Neural cell (in vitro differentiated cells): ENCODE results near the gene RFC2. TPM values are rescaled to one million over a fixed set of nuclear protein-coding genes. Genes with fewer than 3 reads are reported as not detected.
"Not testable (repeated sequence)": the region's sequence is repeated elsewhere in the genome, so short reads cannot be mapped to it uniquely, and the experiment has no call there.

Experiments
- H2AFZ ChIP-seq: fragments of 200-600, 300-800 bp; sonication (generic), shearing (Covaris generic); 2 replicates; pipeline ENCODE4 v1.6.0; 2014; ENCODE audit warnings: low read depth, mild to moderate bottlenecking, antibody characterized with exemption, low read length, moderate library complexity
- H3F3A ChIP-seq: fragments of 200-600 bp; shearing (Covaris generic); 2 replicates; pipeline ENCODE4 v1.6.1; 2016; ENCODE audit warnings: mild to moderate bottlenecking, moderate library complexity, mixed read lengths, antibody characterized with exemption, low read length; ENCODE audit not compliant: insufficient read depth, poor library complexity, severe bottlenecking
- H3K27ac ChIP-seq: fragments of 200-600, 300-800 bp; sonication (generic), shearing (Covaris generic); 2 replicates; pipeline ENCODE4 v1.5.1; 2014; ENCODE audit warnings: mild to moderate bottlenecking, low read length, moderate library complexity
- H3K27me3 ChIP-seq: fragments of 300-800, 200-600 bp; sonication (generic), shearing (Covaris generic); 2 replicates; pipeline ENCODE4 v1.6.0; 2014; ENCODE audit warnings: mild to moderate bottlenecking, low read depth, low read length, moderate library complexity; ENCODE audit not compliant: insufficient read depth
- H3K36me3 ChIP-seq: fragments of 300-800, 200-600 bp; sonication (generic), shearing (Covaris generic); 2 replicates; pipeline ENCODE4 v1.5.1; 2014; ENCODE audit warnings: mild to moderate bottlenecking, antibody characterized with exemption, low read length, moderate library complexity; ENCODE audit not compliant: insufficient read depth
- H3K4me2 ChIP-seq: fragments of 300-800, 200-600 bp; sonication (generic), shearing (Covaris generic); 2 replicates; pipeline ENCODE4 v1.6.0; 2014; ENCODE audit warnings: mild to moderate bottlenecking, low read length
- H3K4me3 ChIP-seq: fragments of 300-800, 200-600 bp; sonication (generic), shearing (Covaris generic); 2 replicates; pipeline ENCODE4 v1.5.1; 2014; ENCODE audit warnings: mild to moderate bottlenecking, low read length, moderate library complexity
- H3K79me2 ChIP-seq: fragments of 200-600 bp; shearing (Covaris generic); replicated peaks from 2 replicates; pipeline ENCODE4 v1.6.0; 2014; ENCODE audit warnings: mild to moderate bottlenecking, low read length, moderate library complexity; ENCODE audit not compliant: insufficient read depth
- H3K9ac ChIP-seq: fragments of 300-800, 200-600 bp; sonication (generic), shearing (Covaris generic); 2 replicates; pipeline ENCODE4 v1.6.1; 2016; ENCODE audit warnings: mild to moderate bottlenecking, low read length, mixed read lengths
- H3K9me2 ChIP-seq: fragments of 200-600 bp; shearing (Covaris generic); 2 replicates; pipeline ENCODE4 v1.6.1; 2016; ENCODE audit warnings: mild to moderate bottlenecking, low read length, mixed read lengths; ENCODE audit not compliant: insufficient read depth
- H3K9me3 ChIP-seq: fragments of 200-600, 300-800 bp; sonication (generic), shearing (Covaris generic); 2 replicates; pipeline ENCODE4 v1.6.1; 2016; ENCODE audit warnings: mild to moderate bottlenecking, mixed run types, low read length, moderate library complexity, mixed read lengths
- H4K20me1 ChIP-seq: fragments of 200-600 bp; shearing (Covaris generic); 2 replicates; pipeline ENCODE4 v1.6.1; 2016; ENCODE audit warnings: mild to moderate bottlenecking, mixed run types; ENCODE audit not compliant: insufficient read depth
- CTCF ChIP-seq: fragments of 450-650 bp; IDR thresholded peaks from 2 replicates; pipeline ENCODE4 v1.5.1; 2014; ENCODE audit warnings: antibody characterized with exemption, mild to moderate bottlenecking, moderate library complexity; ENCODE audit not compliant: poor library complexity, severe bottlenecking
- EP300 ChIP-seq: fragments of 450-650 bp; conservative IDR thresholded peaks from 2 replicates; pipeline ENCODE4 v1.6.1; 2014; ENCODE audit warnings: antibody characterized with exemption, mild to moderate bottlenecking, moderate library complexity; ENCODE audit not compliant: poor library complexity, severe bottlenecking
- EZH2 ChIP-seq: fragments of 200-600, 300-800 bp; shearing (Covaris generic), sonication (generic); IDR thresholded peaks from 2 replicates; pipeline ENCODE4 v1.6.1; 2014; ENCODE audit warnings: antibody characterized with exemption, low read length, borderline replicate concordance, mild to moderate bottlenecking; ENCODE audit not compliant: insufficient read depth, poor library complexity, severe bottlenecking
- MXI1 ChIP-seq: fragments of 450-650 bp; conservative IDR thresholded peaks from 2 replicates; pipeline ENCODE4 v1.6.1; 2014; ENCODE audit warnings: antibody characterized with exemption, mild to moderate bottlenecking; ENCODE audit not compliant: poor library complexity, severe bottlenecking
- POLR2AphosphoS5 ChIP-seq: IDR thresholded peaks from 2 replicates; pipeline ENCODE4 v1.6.1; 2012
- RAD21 ChIP-seq: fragments of 450-650 bp; conservative IDR thresholded peaks from 2 replicates; pipeline ENCODE4 v1.6.1; 2014; ENCODE audit warnings: antibody characterized with exemption, mild to moderate bottlenecking, moderate library complexity
- REST ChIP-seq: IDR thresholded peaks from 2 replicates; pipeline ENCODE4 v1.6.1; 2012; ENCODE audit warnings: borderline replicate concordance
- SMC3 ChIP-seq: fragments of 450-650 bp; conservative IDR thresholded peaks from 2 replicates; pipeline ENCODE4 v1.6.1; 2014; ENCODE audit warnings: antibody characterized with exemption, mild to moderate bottlenecking, moderate library complexity; ENCODE audit not compliant: poor library complexity
- TAF1 ChIP-seq: IDR thresholded peaks from 2 replicates; pipeline ENCODE4 v1.6.1; 2012; ENCODE audit warnings: low read depth
- polyA plus RNA-seq: library from polyadenylated mRNA; depleted of rRNA; stranded (reverse); fragments of >200 nt; gene quantifications from 2 replicates; pipeline ENCODE4 v1.2.3, GENCODE V29; 2014

RFC2 gene
- polyA plus RNA-seq, 1 donor from 2014 or later = 20.9 TPM

- Histone ChIP-seq H3F3A (no peaks in the 10 kb centered on the region), H3K4me2 (peak overlapping the region; percentile 62), H3K9me2 (no peaks in the 10 kb centered on the region), H3K4me3 (peak overlapping the region; percentile 100), H3K36me3 (no peaks in the 10 kb centered on the region), H2AFZ (no peak overlapping the region), H3K9me3 (no peaks in the 10 kb centered on the region), H3K27me3 (no peaks in the 10 kb centered on the region), H3K9ac (no peak overlapping the region), H4K20me1 (no peaks in the 10 kb centered on the region), H3K79me2 (peaks cover 23% of the 10 kb centered on the region), H3K27ac (no peak overlapping the region)
- TF ChIP-seq MXI1 = no peak
- TF ChIP-seq CTCF = no peak
- TF ChIP-seq REST = no peak
- TF ChIP-seq SMC3 = no peak
- TF ChIP-seq EP300 = no peak
- no peak for TF ChIP-seq RAD21
- TF ChIP-seq TAF1 = no peak
- no peak for TF ChIP-seq EZH2
- no peak for TF ChIP-seq POLR2AphosphoS5
Observed at GRCh38 chr7:74252893-74253292, 1.3 kb downstream of the RFC2 start.

GRCh38 chr7:74249058-74249457 lies 5.1 kb downstream of the RFC2 start:
- not testable (repeated sequence) for H3K4me3 ChIP-seq, H3F3A ChIP-seq, H3K9ac ChIP-seq, H3K27me3 ChIP-seq, H3K9me2 ChIP-seq, H3K4me2 ChIP-seq, H3K36me3 ChIP-seq, H3K9me3 ChIP-seq, H4K20me1 ChIP-seq, H2AFZ ChIP-seq, H3K27ac ChIP-seq
- peaks cover 13% of the 10 kb centered on the region for H3K79me2 ChIP-seq

GRCh38 chr7:74248156-74248555 lies 6.0 kb downstream of the RFC2 start:
- Histone ChIP-seq H2AFZ (no peak overlapping the region), H3K9me2 (no peaks in the 10 kb centered on the region), H3K27me3 (no peaks in the 10 kb centered on the region), H3F3A (no peaks in the 10 kb centered on the region), H3K27ac (no peak overlapping the region), H3K4me2 (no peak overlapping the region), H3K36me3 (no peaks in the 10 kb centered on the region), H3K4me3 (no peak overlapping the region), H3K9ac (no peak overlapping the region), H3K9me3 (no peaks in the 10 kb centered on the region), H4K20me1 (no peaks in the 10 kb centered on the region), H3K79me2 (peaks cover 4% of the 10 kb centered on the region)
- TF ChIP-seq EP300 = no peak
- no peak for TF ChIP-seq SMC3
- no peak for TF ChIP-seq EZH2
- TF ChIP-seq TAF1 = no peak
- TF ChIP-seq POLR2AphosphoS5 = no peak
- TF ChIP-seq MXI1 = no peak
- no peak for TF ChIP-seq CTCF
- no peak for TF ChIP-seq RAD21
- no peak for TF ChIP-seq REST
